ENCODE measurements around the gene FAM24B. TPM values are rescaled to one million over a fixed set of nuclear protein-coding genes. Genes with fewer than 3 reads are reported as not detected.

Gene FAM24B
- total and polyA plus RNA-seq, 4 donors = 0.21 to 2.0 (median 0.84) TPM; not detected in 1

GRCh38 chr10:122812751-122813150, 66.6 kb downstream of the FAM24B start:
- H3K27ac ChIP-seq (ENCODE audit: low read depth in 1 of 2, low read length in 2 of 2) = no peak overlapping the region
- H3K9ac ChIP-seq (ENCODE audit: low read depth in 1 of 2, low read length in 2 of 2) = no peak overlapping the region
- H3K27me3 ChIP-seq (ENCODE audit: control insufficient read depth in 4 of 4, insufficient read depth in 4 of 4, low read length in 3 of 4) = peaks cover 0 to under 1% (median 0%) of the 10 kb centered on the region in 4 donors
- no peak for TF ChIP-seq FOXA1 (IDR thresholded peaks at IDR 0.05)
- no peak for TF ChIP-seq GABPA (IDR thresholded peaks at IDR 0.05 in 1 of 2, conservative IDR thresholded peaks at IDR 0.05 in 1 of 2)
- no peak for TF ChIP-seq ATF3 (IDR thresholded peaks at IDR 0.05)
- no peak for TF ChIP-seq RAD21 (IDR thresholded peaks at IDR 0.05)
- TF ChIP-seq HNF4A (conservative IDR thresholded peaks at IDR 0.05) = no peak
- no peak for TF ChIP-seq EGR1 (IDR thresholded peaks at IDR 0.05; ENCODE audit: low read depth in 2 of 2)
- no peak for TF ChIP-seq REST (IDR thresholded peaks at IDR 0.05)
- no peak for TF ChIP-seq YY1 (IDR thresholded peaks at IDR 0.05)
- TF ChIP-seq JUND (IDR thresholded peaks at IDR 0.05) = no peak
- no peak for TF ChIP-seq NR2F2 (IDR thresholded peaks at IDR 0.05)
- TF ChIP-seq TAF1 (conservative IDR thresholded peaks at IDR 0.05) = no peak
- no peaks in the 10 kb centered on the region for H3K4me1 ChIP-seq (ENCODE audit: control insufficient read depth in 4 of 4, insufficient read depth in 4 of 4, low read length in 3 of 4)
- no peaks in the 10 kb centered on the region for H3K36me3 ChIP-seq (ENCODE audit: control insufficient read depth in 4 of 4, insufficient read depth in 3 of 4, low read depth in 1 of 4, low read length in 3 of 4)
- no peaks in the 10 kb centered on the region for H3K9me3 ChIP-seq (ENCODE audit: control insufficient read depth in 4 of 4, low read length in 3 of 4)
- H3K4me3 ChIP-seq (ENCODE audit: low read depth in 1 of 3, low read length in 3 of 3) = no peak overlapping the region
- WGBS = 74% methylated on average over 4 of the region's 4 CpGs
- DNase-seq (ENCODE audit: low spot score) = no peak

- TF ChIP-seq CTCF (IDR thresholded peaks at IDR 0.05; ENCODE audit: low read depth, low read length, missing input control) (no peak), RXRA (IDR thresholded peaks at IDR 0.05) (no peak), NR2F2 (IDR thresholded peaks at IDR 0.05) (no peak), ZBTB33 (IDR thresholded peaks at IDR 0.05) (no peak), REST (IDR thresholded peaks at IDR 0.05) (no peak), MAX (IDR thresholded peaks at IDR 0.05) (no peak), FOXA1 (IDR thresholded peaks at IDR 0.05) (no peak), GABPA (IDR thresholded peaks at IDR 0.05 in 1 of 2, conservative IDR thresholded peaks at IDR 0.05 in 1 of 2) (no peak), EGR1 (IDR thresholded peaks at IDR 0.05; ENCODE audit: low read depth in 2 of 2) (no peak)
- H3K27ac ChIP-seq (ENCODE audit: low read depth in 1 of 2, low read length in 2 of 2) = no peak overlapping the region
- H3K36me3 ChIP-seq (ENCODE audit: control insufficient read depth in 4 of 4, insufficient read depth in 3 of 4, low read depth in 1 of 4, low read length in 3 of 4) = no peaks in the 10 kb centered on the region
- WGBS = 88% methylated on average over 7 of the region's 7 CpGs
- no peak overlapping the region for H3K4me3 ChIP-seq (ENCODE audit: low read depth in 1 of 3, low read length in 3 of 3)
- no peaks in the 10 kb centered on the region for H3K9me3 ChIP-seq (ENCODE audit: control insufficient read depth in 4 of 4, low read length in 3 of 4)
- no peaks in the 10 kb centered on the region for H3K27me3 ChIP-seq (ENCODE audit: control insufficient read depth in 4 of 4, insufficient read depth in 4 of 4, low read length in 3 of 4)
- H3K9ac ChIP-seq (ENCODE audit: low read depth in 1 of 2, low read length in 2 of 2) = no peak overlapping the region
- H3K4me1 ChIP-seq (ENCODE audit: control insufficient read depth in 4 of 4, insufficient read depth in 4 of 4, low read length in 3 of 4) = no peaks in the 10 kb centered on the region
- DNase-seq (ENCODE audit: low spot score) = no peak
Measured at GRCh38 chr10:122802282-122802681, 77.1 kb downstream of the FAM24B start.

Data from liver (tissue), 9 donors.